Caki2 (cell line): ENCODE data around the gene ANGPTL2. TPM values are rescaled to one million over a fixed set of nuclear protein-coding genes. Genes with fewer than 3 reads are reported as not detected.

Experiments used
- DNase-seq: peaks from one replicate; pipeline ENCODE4 v3.0.0-alpha.2; 2015; ENCODE audit warnings: low read depth
- in situ Hi-C: cut with HindIII; loops from 2 replicates; pipeline ENCODE4 v1.10.0; 2016; ENCODE audit warnings: low sequenced_read_pairs, low pct_unique_long_range_greater_than_20kb, mixed read lengths
- total RNA-seq: library from RNA; depleted of rRNA; stranded (reverse); fragments of >200 nt; shearing (Covaris generic); gene quantifications from 2 replicates; pipeline ENCODE4 v1.2.3, GENCODE V29; 2014; ENCODE audit warnings: low replicate concordance

ANGPTL2 gene
- total RNA-seq, 1 experiment from 2014 or later, result 1.0 TPM

- in situ Hi-C loops, result no loop called here
Measured at GRCh38 chr9:127106466-127106855, 16.0 kb downstream of the ANGPTL2 start.

GRCh38 chr9:127105805-127106465 is 16.5 kb downstream of the ANGPTL2 start:
- in situ Hi-C loops, result no loop called here
- DNase-seq, result no peak

More at GRCh38 chr9:127106466-127106855, 16.0 kb downstream of the ANGPTL2 start:
- DNase-seq, result no peak

GRCh38 chr9:127104581-127105311 is 17.7 kb downstream of the ANGPTL2 start:
- in situ Hi-C loops, result no loop called here
- no peak for DNase-seq

GRCh38 chr9:127102788-127103187 is 19.6 kb downstream of the ANGPTL2 start:
- in situ Hi-C loops, result no loop called here
- no peak for DNase-seq

GRCh38 chr9:127102176-127102575 is 20.3 kb downstream of the ANGPTL2 start:
- no peak for DNase-seq
- in situ Hi-C loops, result no loop called here

GRCh38 chr9:127099664-127100063 is 22.8 kb downstream of the ANGPTL2 start:
- DNase-seq, result no peak
- in situ Hi-C loops, result no loop called here

GRCh38 chr9:127098916-127099553 is 23.4 kb downstream of the ANGPTL2 start:
- no peak for DNase-seq
- in situ Hi-C loops, result no loop called here

- no peak for DNase-seq
- in situ Hi-C loops, result no loop called here
Measured at GRCh38 chr9:127097683-127098082, 24.8 kb downstream of the ANGPTL2 start.

GRCh38 chr9:127096208-127096607 is 26.2 kb downstream of the ANGPTL2 start:
- in situ Hi-C loops, result no loop called here
- DNase-seq, result no peak

- in situ Hi-C loops, result no loop called here
- no peak for DNase-seq
Measured at GRCh38 chr9:127095411-127095810, 27.0 kb downstream of the ANGPTL2 start.

GRCh38 chr9:127093319-127094020 is 29.0 kb downstream of the ANGPTL2 start:
- DNase-seq, result no peak
- in situ Hi-C loops, result no loop called here

GRCh38 chr9:127092041-127092608 is 30.3 kb downstream of the ANGPTL2 start:
- DNase-seq, result no peak
- in situ Hi-C loops, result no loop called here

GRCh38 chr9:127091526-127091925 is 30.9 kb downstream of the ANGPTL2 start:
- DNase-seq, result no peak
- in situ Hi-C loops, result no loop called here

GRCh38 chr9:127090341-127090985 is 32.0 kb downstream of the ANGPTL2 start:
- in situ Hi-C loops, result no loop called here
- DNase-seq, result no peak

GRCh38 chr9:127089631-127090081 is 32.8 kb downstream of the ANGPTL2 start:
- in situ Hi-C loops, result no loop called here
- no peak for DNase-seq

- DNase-seq, result no peak
- in situ Hi-C loops, result no loop called here
Measured at GRCh38 chr9:127088724-127089615, 33.5 kb downstream of the ANGPTL2 start.

- in situ Hi-C loops, result no loop called here
- DNase-seq, result no peak
Measured at GRCh38 chr9:127087836-127088235, 34.6 kb downstream of the ANGPTL2 start.
